Measurements from ENCODE around the gene GIPC3.

GRCh38 chr19:3577723-3578344 is 7.4 kb upstream of the GIPC3 start:
- TF ChIP-seq GABPA (IDR thresholded peaks at IDR 0.05 in 1 of 2, conservative IDR thresholded peaks at IDR 0.05 in 1 of 2) (no peak), SP1 (IDR thresholded peaks at IDR 0.05) (no peak), MAX (IDR thresholded peaks at IDR 0.05) (no peak), FOXA1 (IDR thresholded peaks at IDR 0.05) (no peak), ATF3 (IDR thresholded peaks at IDR 0.05) (no peak), REST (IDR thresholded peaks at IDR 0.05) (no peak), CTCF (IDR thresholded peaks at IDR 0.05; ENCODE audit: low read depth, low read length, missing input control) (no peak), TAF1 (conservative IDR thresholded peaks at IDR 0.05) (no peak), HNF4A (conservative IDR thresholded peaks at IDR 0.05) (no peak), JUND (IDR thresholded peaks at IDR 0.05) (no peak), ZBTB33 (IDR thresholded peaks at IDR 0.05) (no peak)
